Stimulated activated CD4-positive, alpha-beta T cell treated with anti-CD3 and anti-CD28 coated beads, Interleukin-2, amount 100 ng/mL, for 48 hours (primary cell): ENCODE results near the gene OR4C12.
"Not testable (repeated sequence)": the region's sequence is repeated elsewhere in the genome, so short reads cannot be mapped to it uniquely, and the experiment has no call there.

Source experiments
- DNase-seq, 2 donors: peaks; one replicate each; pipeline ENCODE4 v3.0.0-alpha.2; 2020

The OR4C12 gene

GRCh38 chr11:49982435-49982834, at the start of gene OR4C12:
Gene OR4C12, minus strand, starts transcription at chr11:49982535. Its CDS starts 34 bp downstream, at chr11:49982501.
- DNase-seq: not testable (repeated sequence)

GRCh38 chr11:50030193-50030592, 47.9 kb upstream of the OR4C12 start:
- no peak for DNase-seq

- DNase-seq: peak; percentile 18 to 42
Observed at GRCh38 chr11:49995565-49995964, 13.2 kb upstream of the OR4C12 start.

- not testable (repeated sequence) for DNase-seq
Observed at GRCh38 chr11:49973439-49973838, 8.9 kb downstream of the OR4C12 start.

- no peak for DNase-seq
Observed at GRCh38 chr11:49952091-49952490, 30.2 kb downstream of the OR4C12 start, which contains the start of gene OR4C13. Gene OR4C13, plus strand, starts transcription at chr11:49952391. Its CDS starts 32 bp downstream, at chr11:49952423.

GRCh38 chr11:49948701-49949100, 33.6 kb downstream of the OR4C12 start:
- DNase-seq: not testable (repeated sequence)
